HG03469 (cell line): ENCODE measurements around the gene DCAF6.
"Not testable (repeated sequence)": the region's sequence is repeated elsewhere in the genome, so short reads cannot be mapped to it uniquely, and the experiment has no call there.

Experiments used
- ATAC-seq: cut with Tn5 transposase; IDR thresholded peaks from one replicate; pipeline ENCODE4 v1.9.1; 2021; ENCODE audit warnings: mild to moderate bottlenecking, moderate library complexity, moderate number of reproducible peaks; ENCODE audit not compliant: unreplicated experiment

DCAF6 gene

GRCh38 chr1:167924102-167924501, 12.4 kb upstream of the DCAF6 start:
- no peak for ATAC-seq

GRCh38 chr1:167924543-167925231, 11.8 kb upstream of the DCAF6 start:
- ATAC-seq: no peak

DNA sequence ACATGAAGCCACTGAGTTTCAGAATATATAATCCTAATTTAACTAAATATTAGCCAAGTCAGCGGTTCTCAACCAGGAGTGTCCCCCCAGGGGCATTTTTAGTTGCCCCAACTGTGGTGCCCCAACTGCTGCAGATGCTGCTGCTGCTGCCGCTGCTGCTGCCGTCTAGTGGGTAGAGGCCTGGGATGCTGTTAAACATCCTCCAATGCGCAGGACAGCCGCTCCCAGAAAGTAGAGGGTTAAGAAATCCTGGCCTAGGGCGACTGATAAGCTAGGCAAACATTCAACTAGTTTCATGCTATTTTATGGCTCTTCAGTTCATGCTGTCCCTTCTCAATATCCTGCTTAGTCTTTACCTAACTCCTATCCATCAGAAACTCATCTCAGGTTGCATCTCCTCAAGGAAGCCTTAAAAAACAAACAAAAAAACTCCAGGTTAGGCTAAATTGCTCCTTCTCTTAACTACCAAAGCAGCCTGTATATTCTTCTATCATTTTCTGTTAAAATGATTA, 9.9 kb upstream of the DCAF6 start:
- ATAC-seq: no peak

DNA sequence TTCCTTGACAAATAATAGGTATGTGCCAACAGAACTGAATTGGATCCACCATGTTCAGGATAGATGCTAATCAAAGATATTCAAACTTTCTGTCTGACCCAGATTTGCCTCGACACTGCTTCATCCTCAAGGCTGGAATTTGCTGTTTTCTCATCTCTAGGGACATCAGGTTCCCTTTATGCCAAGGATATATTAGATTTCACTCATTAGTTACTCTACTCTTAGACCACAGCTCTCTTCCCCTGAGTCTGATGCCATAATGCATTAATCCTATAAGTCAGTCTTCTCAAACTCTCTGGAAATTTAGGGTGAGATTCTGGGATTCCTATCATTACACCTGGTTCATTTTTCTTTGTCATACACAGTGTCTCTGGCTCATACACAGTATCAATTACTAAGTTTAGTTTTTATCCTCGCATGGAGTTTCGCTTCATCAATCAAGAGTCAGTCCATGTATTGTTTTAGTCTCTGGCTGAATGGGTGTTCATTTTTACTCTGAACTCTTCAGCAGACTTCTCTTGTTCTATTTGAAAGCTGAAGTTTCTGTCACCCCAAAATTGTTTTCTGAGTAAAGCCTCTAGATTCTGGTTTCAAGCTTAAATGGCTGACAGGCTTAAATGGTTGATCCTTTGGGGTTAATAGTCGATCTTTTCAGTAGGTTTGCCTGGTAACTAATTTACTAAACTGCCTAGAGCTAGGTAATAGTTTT, 9.3 kb upstream of the DCAF6 start:
- ATAC-seq: no peak

DNA sequence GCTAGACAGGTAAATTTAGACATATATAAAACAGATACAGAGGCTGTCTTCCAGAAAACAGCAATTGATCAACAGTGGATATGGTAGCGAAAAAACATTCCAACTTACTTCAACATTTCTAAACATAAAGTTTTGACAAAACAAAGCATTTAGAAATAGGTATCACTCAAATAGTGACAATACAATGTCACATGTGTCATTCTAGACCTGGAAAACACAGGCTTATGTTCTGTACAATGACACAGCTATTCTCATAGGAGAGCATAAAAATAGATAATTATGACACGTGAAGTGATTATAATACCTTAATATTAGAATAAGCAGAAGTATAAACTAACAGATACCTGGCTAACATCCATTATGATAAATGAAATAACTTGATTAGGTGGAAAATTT, 8.0 kb upstream of the DCAF6 start:
- ATAC-seq: no peak

DNA sequence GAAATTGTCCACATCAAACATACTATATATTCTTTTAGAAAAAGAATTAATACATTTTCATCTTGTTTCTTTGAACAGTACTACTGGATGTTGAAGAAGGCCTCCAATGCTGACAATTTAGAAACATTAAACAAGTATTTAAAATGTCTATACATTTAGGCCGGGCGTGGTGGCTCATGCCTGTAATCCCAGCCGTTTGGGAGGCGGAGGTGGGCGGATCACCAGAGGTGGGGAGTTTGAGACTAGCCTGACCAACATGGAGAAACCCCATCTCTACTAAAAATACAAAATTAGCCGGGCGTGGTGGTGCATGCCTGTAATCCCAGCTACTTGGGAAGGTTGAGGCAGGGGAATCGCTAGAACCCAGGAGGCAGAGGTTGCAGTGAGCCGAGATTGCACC, 7.6 kb upstream of the DCAF6 start:
- ATAC-seq: not testable (repeated sequence)

GRCh38 chr1:167929725-167930124, 6.8 kb upstream of the DCAF6 start:
- no peak for ATAC-seq

DNA sequence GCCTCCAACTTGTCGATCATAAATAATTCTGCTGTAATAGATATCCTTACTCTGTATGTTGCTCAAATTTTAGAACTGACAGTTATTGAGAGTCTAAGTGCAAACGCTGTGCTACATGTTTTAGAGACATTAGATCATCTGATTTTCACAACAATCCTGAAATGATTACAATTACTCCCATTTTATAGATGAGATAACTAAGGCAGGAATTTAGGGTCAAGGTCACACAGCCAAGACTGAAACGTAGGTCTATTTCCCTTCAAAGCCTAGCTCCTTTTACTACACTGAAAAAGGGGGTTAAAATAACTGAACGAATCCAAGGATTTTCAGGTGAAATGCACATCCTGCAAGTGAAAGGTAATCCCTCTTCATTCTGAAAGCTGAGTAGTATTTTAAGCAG, 2.7 kb upstream of the DCAF6 start:
- ATAC-seq: no peak

DNA sequence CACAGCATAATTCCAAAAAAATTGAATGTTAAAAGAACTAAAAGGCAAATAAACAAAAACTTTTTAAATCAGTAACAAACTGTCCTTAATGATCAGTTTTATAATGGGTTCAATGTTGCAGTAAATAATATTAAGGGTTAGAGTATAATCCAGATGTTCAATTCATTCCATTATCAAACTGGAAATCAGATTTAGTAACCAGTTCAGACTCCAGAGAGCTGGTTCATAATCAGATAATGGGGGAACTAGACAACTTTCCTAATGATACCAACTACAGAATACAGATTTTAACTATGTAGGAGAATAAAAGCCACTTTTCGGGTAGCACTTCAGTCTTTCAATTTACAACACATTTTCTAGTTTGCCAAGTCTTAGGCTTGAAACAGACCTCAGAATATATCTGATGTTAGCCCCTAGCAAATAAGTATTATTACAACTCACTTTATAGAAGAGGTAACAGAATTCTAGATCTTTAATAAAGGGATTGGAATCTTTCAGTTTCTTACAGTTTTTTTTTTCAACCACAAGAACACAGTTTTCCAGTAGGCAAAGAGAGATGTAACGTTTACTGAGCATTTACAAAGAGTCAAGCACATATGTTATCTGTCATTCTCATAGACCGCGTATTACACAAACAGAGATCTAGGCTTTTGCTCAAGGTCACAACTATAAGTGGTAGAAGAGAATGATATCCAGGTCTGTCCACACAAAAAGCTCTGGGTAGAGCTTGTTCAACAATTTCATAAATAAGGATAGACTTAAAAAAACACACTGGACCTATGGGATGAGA, 1.9 kb upstream of the DCAF6 start:
- ATAC-seq: no peak

DNA sequence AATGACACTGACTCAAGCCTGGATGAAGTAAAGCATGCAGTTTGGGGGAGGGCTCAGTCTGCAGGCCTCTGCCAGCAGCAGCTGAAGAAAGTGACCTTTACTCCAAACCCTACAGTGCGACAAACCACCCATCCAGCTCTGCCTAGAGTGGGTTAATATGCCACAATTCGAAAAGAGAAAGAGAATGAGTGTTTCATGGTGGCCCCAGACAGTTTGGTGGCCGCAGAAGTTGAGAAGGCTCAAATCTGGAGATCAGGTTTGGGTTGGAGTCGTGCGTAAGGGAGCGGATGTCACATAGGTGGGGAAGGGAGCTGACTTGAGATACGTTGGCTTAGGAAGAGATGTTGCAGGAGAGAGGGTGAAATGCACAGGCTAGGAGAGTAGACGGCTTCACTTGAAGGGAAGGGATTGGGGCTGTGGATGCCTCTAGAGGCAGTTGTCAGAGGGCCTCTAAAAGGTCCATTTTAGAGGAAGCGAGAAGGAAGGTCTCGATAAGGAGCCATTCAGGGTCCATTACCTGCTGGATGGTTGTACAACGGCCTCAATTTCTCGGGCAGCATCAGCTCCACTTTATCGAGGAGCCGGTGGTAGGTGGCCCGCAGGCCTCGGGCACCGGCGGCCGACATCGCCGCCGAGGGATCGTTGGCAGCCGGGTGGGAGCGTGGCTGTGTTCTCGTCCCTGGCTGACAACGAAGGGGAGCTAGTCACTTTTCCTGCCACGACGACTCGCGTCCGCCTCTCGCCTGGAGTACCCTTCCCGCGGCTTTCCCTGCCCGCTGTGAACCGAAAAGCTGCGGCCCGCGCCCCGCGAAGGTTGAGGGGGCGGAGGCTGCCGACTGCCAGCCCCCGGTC, 1.0 kb upstream of the DCAF6 start:
- ATAC-seq: peak; percentile 2

DNA sequence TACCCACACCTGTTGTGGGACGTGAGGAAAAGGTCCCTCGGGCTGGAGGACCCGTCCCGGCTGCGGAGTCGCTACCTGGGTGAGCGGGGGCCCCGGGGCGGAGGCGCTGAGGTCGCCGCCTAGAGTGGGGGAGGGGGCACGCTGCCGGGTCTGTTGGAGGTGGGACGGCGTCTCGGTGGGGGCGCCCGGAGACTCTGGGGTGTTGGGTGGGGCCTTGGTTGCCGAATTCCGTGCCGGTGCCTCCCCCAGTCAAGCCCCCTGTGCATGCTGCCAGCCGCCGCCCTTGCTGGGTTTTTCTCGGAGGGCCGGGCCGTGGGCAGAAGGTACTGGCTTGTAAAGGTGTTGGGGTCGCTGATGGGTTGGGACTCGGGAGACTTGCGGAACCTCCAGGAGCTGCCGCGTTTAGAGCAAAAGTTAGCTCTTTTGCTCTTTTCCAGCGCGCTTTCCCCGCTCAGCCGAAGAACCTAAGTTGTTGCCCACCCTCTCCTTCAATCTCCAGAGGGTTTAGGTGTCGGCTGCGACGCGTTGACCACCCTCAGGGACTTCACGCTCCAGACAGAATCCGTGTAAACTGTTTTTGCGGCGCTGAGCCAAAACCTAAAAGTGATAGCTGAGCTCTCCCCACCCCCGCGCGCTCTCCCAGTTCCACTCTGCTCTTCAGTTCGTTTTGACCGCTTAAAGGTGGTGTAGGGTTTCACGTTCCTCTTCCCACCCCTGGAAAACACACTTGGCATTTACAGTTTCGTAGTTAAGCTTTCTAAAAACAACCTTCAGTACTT, 636 bp downstream of the DCAF6 start, which contains the start of gene MPC2:
TSS of gene MPC2 (minus strand) at position 143 of the 779 bp plus-strand sequence. CDS start 1,231 bp downstream, outside the sequence.
- no peak for ATAC-seq

- no peak for ATAC-seq
Observed at GRCh38 chr1:167937709-167938010, 1.2 kb downstream of the DCAF6 start.

GRCh38 chr1:167938080-167938636, 1.7 kb downstream of the DCAF6 start:
- no peak for ATAC-seq

DNA sequence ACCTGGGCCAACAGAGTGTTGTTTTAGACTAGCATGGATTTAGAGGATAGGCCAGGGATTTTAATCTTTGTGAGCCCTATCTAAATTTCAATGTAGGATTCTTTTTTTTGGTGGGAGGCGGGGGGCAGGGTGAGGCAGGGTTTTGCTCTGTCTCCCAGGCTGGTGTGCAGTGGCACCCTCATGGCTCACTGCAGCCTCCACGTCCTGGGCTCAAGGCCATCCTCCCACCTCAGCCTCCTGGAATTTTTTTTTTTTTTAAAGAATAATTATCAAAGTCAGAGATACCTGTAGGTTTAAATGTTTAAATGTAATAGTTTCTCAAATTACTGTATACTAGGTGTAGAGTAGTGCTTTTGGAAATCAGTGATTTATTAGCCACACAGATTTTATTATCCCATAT, 3.8 kb downstream of the DCAF6 start:
- no peak for ATAC-seq

DNA sequence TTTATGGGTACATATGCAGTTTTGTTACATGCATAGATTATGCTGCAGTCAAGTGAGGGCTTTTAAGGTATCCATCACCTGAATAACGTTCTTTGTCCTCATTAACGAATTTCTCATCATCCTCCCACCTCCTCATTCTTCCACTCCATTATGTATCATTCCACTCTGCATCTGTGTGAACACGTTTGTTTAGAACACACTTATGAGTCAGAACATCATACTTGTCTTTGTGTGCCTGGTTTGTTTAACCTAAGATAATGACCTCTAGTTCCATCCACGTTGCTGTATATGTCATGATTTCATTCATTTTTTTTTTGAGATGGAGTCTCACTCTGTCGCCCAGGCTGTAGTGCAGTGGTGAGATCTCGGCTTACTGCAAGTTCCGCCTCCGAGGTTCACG, 7.1 kb downstream of the DCAF6 start:
- no peak for ATAC-seq

- no peak for ATAC-seq
Observed at GRCh38 chr1:167947733-167948132, 11.2 kb downstream of the DCAF6 start.

- ATAC-seq: no peak
Observed at GRCh38 chr1:167949785-167950184, 13.3 kb downstream of the DCAF6 start.

DNA sequence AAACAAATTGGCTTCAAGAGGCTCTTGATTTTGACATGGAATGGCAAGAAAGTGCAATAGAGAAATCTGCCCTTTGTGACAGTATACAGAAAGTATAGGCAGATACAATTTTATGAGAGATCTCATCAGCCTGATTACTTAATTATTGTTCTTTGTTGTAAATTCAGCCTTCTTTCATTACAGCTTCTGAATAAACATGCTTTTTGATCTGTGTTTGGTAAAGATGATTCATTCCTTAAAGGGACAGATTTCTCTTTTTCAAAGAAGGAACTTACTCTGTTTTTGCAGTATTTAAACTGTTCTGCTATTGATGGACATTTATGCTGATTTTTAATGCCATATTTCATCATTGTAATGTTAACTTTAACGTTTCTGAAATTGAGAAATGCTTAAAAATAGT, 14.1 kb downstream of the DCAF6 start:
- ATAC-seq: no peak

GRCh38 chr1:167955915-167956314, 19.4 kb downstream of the DCAF6 start:
- ATAC-seq: no peak

DNA sequence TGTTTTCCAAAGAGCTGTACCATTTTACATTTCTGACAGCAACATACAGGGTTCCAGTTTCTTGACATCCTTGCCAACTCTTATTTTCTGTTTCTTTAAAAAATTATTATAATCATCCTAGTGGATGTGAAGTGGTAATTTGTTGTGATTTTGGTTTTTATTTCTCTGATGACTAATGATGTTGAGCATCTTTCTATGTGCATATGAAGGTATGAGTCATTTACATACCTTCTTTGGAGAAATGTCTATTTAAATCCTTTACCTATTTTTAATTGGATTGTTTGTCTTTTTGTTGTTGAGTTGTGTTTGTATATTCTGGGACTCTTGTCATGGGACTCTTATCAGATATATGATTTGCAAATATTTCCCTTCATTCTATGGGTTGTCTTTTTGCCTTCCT, 21.2 kb downstream of the DCAF6 start:
- ATAC-seq: no peak
